ENCODE data around the gene DDAH2.
A peak's percentile ranks its signal among the peaks of the same experiment; 100 is the strongest.

The DDAH2 gene

DNA sequence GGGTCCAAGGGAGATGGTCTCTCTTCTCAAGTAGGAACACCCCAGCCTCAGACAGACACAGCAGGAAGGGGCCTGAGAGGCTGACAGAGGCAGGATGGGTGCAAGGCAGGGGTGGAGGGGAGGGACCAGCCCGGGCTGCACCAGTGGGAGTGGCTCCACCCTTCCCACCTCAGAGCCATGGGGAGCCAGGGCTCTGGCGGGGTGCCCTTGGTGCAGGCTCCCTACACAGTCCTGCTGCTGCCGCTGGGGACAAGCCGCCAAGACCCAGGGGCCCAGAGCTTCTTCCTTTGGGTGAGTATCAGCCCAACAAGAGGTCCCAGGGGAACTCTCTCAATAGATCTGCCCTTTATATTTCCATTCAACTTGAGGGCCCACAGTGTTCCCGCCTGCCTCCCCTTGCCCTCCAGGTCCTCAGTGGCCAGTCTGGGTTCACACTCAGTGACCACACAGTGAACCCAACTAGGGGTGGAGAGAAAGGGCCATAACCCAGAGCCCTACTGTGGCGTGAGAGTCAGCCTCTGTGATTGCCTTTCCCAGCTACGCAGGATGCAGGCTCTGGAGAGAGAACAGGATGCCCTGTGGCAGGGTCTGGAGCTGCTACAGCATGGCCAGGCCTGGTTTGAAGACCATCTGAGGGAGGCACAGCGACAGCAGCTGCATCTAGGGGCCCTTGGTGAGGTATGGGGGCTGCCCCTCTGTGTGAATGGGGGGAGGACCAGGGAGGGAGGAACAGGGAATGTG is 33.9 kb upstream of the DDAH2 start:
- DNase-seq = no peak
- in situ Hi-C loops (cut with HindIII; ENCODE audit: low pct_ligation_motif_present, low pct_unique_long_range_greater_than_20kb, low sequenced_read_pairs) = no loop called here

DNA sequence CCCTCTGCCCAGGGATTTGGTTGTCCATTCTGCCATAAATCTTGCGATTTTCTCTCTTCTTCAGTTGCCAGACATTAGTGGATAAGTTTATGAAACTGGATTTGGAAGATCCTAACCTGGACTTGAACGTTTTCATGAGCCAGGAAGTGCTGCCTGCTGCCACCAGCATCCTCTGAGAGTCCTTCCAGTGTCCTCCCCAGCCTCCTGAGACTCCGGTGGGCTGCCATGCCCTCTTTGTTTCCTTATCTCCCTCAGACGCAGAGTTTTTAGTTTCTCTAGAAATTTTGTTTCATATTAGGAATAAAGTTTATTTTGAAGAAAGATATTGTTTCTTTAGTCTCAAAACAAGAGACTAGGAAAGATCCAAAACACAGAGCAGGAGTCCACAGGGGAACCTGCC is 33.3 kb upstream of the DDAH2 start, which contains the start of gene SAPCD1:
Gene SAPCD1 (plus strand): TSS at position 301 of the 400 bp plus-strand sequence. CDS start 399 bp downstream, outside the sequence.
- in situ Hi-C loops (cut with HindIII; ENCODE audit: low pct_ligation_motif_present, low pct_unique_long_range_greater_than_20kb, low sequenced_read_pairs) = no loop called here
- no peak for DNase-seq

DNA sequence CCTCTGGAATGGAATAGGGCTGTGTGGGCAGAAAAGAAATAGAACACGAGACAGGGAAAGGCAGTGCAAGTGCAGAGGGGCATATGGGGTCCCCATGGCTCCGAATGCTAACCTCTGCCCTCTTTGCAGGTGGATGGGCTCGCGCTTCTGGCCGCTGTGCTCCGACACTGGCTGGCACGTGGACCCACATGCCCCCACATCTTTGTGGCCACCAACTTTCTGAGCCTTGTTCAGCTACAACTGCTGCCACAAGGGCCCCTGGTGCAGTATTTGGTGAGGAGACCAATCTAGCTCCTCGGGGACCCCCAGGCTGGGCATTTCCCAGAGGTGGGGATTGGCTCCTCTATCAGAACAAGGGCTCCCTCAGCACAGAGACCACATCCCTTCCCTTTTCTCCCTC is 32.2 kb upstream of the DDAH2 start:
- in situ Hi-C loops (cut with HindIII; ENCODE audit: low pct_ligation_motif_present, low pct_unique_long_range_greater_than_20kb, low sequenced_read_pairs) = no loop called here
- no peak for DNase-seq

DNA sequence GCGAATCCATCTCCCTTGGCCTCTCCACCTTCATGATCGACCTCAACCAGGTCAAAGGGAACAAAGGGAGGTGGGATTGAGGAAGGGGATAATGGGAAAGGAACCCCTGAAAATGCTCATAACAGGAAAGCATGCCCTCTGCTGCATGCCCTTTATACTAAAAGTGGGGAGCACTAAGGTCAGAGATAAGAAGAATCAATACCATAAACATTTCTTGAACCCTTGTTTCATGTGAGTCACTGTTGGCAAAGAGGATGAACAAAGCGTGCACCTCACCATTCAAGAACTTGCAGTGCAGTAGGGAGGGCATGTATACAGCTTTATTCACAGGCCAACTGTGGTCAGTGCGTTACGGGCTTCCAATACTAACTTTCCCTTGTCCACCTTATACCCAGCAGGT is 31.7 kb upstream of the DDAH2 start:
- no peak for DNase-seq
- in situ Hi-C loops (cut with HindIII; ENCODE audit: low pct_ligation_motif_present, low pct_unique_long_range_greater_than_20kb, low sequenced_read_pairs) = no loop called here

DNA sequence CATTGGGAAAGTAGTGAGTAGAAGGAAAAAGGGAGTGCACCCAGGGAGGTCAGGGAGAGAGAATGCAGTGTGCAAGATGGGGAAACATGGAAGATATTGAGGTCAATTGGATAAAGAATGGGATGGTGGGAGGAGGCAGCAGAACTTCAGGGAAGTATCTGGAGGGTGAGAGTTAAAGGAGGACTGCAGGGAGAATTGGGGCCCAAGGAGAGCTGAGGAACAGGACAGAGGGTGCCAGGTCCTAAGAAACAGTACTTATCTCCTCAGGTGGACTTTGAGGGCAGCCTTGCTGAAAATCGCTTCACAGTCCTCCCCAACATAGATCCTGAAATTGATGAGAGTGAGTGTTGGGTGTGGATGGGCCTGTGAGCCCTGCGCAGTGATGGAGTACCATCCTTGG is 29.2 kb upstream of the DDAH2 start:
- in situ Hi-C loops (cut with HindIII; ENCODE audit: low pct_ligation_motif_present, low pct_unique_long_range_greater_than_20kb, low sequenced_read_pairs) = no loop called here
- no peak for DNase-seq

DNA sequence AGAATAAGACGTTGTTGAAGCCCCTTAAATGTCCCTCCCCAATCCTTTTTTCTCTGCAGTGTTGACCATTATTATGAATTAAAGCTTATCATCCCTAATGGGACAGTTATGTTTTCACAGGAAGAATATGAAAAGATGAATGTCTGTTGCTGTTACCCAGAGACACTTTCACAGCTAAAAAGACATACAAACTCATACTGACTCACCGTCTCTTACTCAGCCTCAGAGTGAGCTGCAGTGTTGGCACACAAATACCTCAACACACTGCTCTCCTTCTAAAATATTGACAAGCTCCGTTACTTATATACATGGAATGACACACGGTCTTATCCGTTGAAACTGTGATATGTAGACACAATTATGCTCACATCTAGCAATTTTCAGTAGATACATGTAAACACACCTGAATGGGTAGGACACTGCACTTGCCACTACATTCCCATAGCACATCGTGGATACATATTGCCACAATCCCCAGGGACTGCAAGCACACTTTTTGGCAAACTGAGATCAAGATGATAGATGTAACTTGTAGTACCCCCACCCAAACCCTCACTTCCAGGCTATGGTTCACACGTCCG is 23.7 kb upstream of the DDAH2 start:
- DNase-seq = peak; percentile 57
- in situ Hi-C loops (cut with HindIII; ENCODE audit: low pct_ligation_motif_present, low pct_unique_long_range_greater_than_20kb, low sequenced_read_pairs) = no loop called here

DNA sequence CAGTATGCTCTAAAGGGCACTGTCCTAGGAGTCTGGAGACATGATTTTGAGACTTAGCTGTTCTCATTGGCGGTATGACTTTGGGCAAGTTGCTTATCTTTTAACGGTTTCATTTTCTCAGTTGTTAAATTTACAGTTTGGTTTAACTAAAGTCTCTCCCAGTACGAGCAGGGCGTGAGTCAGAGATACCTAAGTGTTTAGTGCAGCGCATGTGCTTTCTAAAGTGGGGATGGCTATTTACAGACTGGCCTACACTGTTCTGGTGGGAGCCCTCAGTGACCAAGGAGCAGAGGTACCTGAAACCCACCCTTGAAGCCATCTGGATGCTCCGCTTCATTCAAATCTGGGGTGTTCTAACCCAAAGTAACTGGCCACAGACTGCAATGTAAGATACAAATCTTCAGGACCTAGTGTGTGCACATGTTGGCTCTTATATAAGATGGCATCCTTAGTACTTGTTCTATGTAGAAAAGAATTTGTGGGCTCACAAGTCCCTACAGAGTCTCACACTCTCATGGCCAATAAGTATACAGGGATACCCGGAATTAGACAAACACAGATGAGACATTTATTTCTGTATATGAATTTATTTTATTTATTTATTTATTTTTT is 21.4 kb upstream of the DDAH2 start:
- DNase-seq = peak; percentile 40
- in situ Hi-C loops (cut with HindIII; ENCODE audit: low pct_ligation_motif_present, low pct_unique_long_range_greater_than_20kb, low sequenced_read_pairs) = no loop called here

DNA sequence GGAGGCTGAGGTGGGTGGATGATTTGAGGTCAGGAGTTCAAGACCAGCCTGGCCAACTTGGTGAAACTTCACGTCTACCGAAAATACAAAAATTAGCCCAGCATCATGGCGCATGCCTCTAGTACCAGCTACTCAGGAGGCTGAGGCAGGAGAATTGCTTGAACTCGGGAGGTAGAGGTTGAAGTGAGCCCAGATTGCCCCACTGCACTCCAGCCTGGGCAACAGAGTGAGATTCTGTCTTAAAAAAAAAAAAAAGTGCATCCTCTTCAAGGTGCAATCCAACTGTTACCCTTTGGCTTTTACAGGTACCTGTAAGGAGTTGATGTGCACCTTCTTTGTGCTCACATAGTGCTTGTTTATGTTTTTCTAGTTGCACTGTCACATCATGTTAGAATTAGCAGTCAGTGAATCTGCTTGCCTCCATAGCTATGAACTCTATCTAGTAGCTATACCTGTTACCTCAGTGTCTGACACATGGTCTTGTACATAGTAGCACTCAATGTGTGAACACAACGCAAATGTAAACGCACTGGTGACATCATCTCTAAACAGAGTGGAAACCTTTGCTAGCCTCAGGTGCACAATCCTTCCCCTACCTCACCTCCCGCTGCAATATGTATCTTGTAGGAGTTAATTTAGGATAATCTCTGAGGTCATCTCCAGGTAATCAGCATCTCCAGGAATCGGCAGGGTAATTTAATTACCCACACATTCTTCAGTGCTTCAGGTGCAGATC is 20.4 kb upstream of the DDAH2 start:
- DNase-seq = no peak
- in situ Hi-C loops (cut with HindIII; ENCODE audit: low pct_ligation_motif_present, low pct_unique_long_range_greater_than_20kb, low sequenced_read_pairs) = no loop called here

DNA sequence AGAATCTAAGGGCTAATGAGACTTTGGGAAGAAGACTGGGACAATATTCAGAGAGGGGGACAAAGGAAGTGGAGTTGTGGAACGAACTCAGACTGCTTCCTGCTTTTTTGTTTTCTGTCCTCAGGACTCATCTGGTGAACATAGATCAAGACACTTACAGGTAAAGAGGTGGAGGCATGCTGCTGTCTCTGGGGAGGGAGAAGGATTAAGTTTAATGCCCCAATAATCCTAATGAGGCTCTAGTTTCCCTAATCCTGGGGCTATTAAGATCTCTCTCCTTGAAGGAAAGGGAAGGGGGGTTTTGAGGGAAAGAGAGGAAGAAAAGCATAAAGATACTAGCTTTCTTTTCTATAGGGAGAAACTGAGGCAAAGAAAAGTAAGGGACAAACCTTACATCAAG is 15.3 kb upstream of the DDAH2 start:
- no peak for DNase-seq
- in situ Hi-C loops (cut with HindIII; ENCODE audit: low pct_ligation_motif_present, low pct_unique_long_range_greater_than_20kb, low sequenced_read_pairs) = no loop called here

DNA sequence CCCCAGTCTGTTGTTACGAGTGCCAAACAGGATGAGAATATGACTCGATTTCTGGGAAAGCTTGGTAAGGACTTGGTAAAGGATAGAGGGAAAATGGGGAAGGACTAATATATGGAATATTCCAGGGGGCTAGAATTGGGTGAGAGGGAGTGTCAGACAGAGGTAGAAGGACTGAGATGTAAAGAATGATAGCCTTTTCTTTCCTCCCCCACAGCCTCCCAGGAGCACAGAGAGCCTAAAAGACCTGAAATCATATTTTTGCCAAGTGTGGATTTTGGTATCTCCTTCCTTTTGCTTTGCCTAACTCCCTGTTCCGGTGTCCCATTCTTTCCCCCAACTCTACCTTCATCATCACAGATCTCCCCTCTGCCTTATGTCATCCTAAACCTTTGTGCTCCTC is 13.8 kb upstream of the DDAH2 start:
- in situ Hi-C loops (cut with HindIII; ENCODE audit: low pct_ligation_motif_present, low pct_unique_long_range_greater_than_20kb, low sequenced_read_pairs) = no loop called here
- no peak for DNase-seq

DNA sequence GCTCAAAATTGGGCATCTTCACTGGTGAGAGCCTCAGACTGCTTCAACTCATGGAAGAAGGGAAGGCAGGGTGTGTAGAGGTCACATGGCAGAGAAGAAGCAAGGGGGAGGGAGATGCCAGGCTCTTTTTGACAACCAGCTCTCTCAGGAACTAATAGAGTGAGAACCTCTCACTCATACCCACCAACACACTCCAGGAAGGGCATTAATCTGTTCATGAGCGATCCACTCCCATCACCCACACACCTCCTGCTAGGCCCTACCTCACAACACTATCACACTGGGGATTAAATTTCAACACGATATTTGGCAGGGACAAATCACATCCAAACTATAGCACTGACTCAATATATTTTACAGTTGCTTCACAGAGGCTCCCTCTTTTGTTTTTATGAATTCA is 12.7 kb upstream of the DDAH2 start:
- no peak for DNase-seq
- in situ Hi-C loops (cut with HindIII; ENCODE audit: low pct_ligation_motif_present, low pct_unique_long_range_greater_than_20kb, low sequenced_read_pairs) = no loop called here

DNA sequence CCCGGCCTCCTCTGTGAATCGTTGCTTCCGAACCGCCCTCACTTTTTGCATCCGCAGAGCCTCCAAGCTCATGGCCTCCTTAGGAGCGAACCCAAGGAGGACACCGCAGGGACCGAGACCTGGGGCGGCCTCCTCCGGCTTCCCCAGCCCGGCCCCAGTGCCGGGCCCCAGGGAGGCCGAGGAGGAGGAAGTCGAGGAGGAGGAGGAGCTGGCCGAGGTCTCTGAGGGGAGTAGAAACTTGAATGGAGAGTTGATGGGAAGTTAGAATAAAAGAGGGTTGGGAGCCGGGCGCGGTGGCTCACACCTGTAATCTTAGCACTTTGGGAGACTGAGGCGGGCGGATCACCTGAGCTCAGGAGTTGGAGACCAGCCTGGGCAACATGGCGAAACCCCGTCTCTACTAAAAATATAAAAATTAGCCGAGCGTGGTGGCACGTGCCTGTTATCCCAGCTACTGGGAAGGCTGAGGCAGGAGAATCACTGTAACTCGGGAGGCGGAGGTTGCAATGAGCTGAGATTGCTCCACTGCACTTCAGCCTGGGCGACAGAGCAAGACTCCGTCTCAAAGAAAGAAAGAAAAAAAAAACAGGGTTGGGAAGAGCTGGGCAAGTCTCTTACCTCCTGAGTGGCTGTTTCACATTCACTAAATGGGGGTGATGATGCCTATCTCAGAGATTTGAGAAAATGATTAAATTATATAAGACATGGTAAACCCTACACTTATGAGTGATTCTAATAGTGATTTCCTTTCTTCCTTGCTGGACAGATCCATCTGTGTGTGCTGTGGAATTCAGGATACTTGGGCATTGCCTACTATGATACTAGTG is 11.5 kb upstream of the DDAH2 start:
- no peak for DNase-seq
- in situ Hi-C loops (cut with HindIII; ENCODE audit: low pct_ligation_motif_present, low pct_unique_long_range_greater_than_20kb, low sequenced_read_pairs) = no loop called here

DNA sequence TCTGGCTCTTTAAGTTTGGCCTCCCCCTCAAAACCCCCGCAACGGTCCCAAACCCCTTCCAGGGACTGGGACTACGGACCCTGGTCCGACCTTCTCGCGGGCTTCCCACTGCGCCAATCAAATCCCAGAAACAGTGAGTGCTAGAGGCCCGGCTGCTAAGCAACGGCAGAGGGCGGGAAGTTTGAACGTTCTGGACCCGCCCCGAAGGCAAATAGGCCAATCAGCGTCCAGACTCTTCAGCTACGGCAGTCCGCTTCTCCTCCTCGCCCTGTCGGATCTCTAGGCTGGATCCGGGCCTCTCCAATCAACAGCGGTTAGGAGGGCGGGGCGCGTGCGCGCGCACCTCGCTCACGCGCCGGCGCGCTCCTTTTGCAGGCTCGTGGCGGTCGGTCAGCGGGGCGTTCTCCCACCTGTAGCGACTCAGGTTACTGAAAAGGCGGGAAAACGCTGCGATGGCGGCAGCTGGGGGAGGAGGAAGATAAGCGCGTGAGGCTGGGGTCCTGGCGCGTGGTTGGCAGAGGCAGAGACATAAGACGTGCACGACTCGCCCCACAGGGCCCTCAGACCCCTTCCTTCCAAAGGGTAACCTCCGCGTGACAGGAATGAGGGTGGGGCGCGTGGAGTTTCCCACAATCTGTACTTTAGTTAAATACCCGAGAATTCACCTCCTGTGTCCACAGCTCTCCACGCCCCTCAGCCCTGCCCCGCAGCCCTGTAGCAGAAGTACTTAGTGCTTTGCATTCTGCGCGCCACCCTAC is 10.7 kb upstream of the DDAH2 start, which contains the start of gene MSH5:
Gene MSH5 (plus strand): TSS at position 367 of the 758 bp plus-strand sequence. CDS start 462 bp downstream, outside the sequence.
- peak; percentile 99 for DNase-seq
- in situ Hi-C loops (cut with HindIII; ENCODE audit: low pct_ligation_motif_present, low pct_unique_long_range_greater_than_20kb, low sequenced_read_pairs) = no loop called here

DNA sequence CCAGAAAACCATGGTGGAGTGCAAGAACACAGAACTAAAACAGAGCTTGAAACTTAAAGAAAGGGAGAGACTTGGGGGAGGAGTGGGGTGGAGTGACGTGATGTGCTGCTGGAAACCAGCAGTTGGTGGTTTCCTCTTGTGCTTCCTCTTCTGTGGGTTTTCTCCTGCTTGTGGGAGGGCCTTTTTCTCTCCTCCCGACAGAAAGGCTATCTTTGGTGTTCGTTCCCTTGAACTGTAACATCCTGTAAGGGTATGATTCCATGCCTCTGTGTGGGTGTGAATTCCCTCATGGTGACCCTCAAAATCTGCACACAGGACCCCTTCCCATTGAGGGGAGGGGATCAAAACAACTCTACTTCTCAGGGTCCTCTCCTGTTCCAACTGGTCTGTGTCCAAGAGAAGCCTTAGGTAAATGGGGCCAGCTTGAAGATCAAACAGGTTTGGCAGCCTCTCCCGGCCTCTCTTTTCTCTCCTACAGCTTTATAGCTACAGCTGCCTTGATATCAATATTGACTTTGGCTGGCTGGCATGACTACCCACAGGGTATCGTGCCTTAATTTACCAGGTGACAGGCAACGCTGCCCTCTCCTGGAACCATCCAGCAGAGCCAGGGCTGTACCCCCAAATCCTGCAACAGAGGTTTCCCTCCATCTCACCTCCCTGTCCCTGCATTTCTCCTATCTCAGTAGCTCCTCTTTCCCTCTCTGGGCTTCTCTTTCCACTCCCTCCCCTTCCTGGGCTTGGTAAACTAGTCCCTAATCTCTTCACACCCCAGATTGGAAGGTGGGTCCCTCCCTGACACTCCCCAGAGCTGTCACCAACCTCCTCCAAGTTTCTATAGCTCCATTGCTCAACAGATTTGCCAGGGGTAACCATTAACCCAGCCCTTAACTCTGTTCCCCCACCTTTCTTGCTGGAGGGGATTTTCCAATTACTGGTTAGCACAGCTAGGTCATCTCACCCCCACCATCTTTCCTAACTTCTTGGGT is 9.2 kb upstream of the DDAH2 start:
- in situ Hi-C loops (cut with HindIII; ENCODE audit: low pct_ligation_motif_present, low pct_unique_long_range_greater_than_20kb, low sequenced_read_pairs) = no loop called here
- DNase-seq = peak; percentile 79

DNA sequence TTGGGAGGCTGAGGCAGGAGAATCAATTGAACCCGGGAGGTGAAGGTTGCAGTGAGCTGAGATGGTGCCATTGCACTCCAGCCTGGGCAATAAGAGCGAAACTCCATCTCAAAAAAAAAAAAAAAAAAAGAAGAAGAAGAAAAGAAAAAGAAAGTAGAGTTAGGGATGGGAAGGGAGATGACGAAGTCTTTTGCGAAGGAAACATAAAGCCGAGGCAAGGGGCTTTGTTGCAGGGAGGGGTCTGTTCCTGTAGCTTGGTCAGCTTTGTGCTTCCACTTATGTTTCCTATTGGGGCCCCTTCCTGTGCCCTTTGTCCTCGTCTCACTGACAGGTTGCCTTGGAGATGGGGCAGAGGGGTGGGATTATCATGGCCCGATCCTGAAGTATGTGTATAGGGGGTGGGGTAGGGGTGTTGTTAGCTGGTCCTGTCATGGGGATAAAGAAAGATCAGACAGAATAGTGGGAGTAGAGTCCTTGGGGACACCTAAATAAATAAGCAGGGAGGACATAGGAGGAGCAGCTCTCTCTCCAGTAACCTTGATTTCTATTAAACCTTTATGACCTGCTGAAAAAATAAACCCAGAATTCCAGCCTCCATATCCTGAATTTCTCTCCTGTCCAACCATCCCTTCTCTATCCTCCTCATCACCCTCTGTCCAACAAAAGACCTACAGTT is 8.4 kb upstream of the DDAH2 start:
- no peak for DNase-seq
- in situ Hi-C loops (cut with HindIII; ENCODE audit: low pct_ligation_motif_present, low pct_unique_long_range_greater_than_20kb, low sequenced_read_pairs) = no loop called here

DNA sequence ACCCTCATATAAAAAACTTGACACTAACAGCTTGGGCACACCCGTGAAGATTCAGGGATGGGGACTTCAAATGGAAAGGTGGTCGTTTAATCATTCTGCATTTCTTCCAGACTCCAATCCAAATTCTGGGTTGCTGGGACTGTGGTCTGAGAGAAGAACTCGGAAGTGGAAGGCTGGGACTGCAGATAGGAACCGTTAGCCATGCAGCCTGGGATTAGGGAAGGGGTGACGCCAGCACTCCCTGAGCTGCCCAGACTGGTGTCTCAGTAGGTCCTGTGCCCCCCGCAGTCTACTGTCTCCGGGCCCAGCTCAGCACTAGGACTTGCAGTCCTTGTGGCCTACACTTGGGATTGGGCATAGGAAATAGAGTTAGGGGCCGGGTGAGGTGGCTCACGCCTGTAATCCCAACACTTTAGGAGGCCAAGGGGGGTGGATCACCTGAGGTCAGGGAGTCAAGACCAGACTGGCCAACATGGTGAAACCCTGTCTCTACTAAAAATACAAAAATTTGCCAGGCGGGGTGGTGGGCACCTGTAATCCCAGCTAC is 7.7 kb upstream of the DDAH2 start:
- in situ Hi-C loops (cut with HindIII; ENCODE audit: low pct_ligation_motif_present, low pct_unique_long_range_greater_than_20kb, low sequenced_read_pairs) = no loop called here
- no peak for DNase-seq
